Chondrocyte (in vitro differentiated cells): ENCODE data around the gene SPO11. TPM values are rescaled to one million over a fixed set of nuclear protein-coding genes. Genes with fewer than 3 reads are reported as not detected.

ENCODE experiments used
- DNase-seq: peaks from one replicate; pipeline ENCODE4 v3.0.0; 2021; ENCODE audit warnings: mixed read lengths, low spot score
- H3K27ac Mint-ChIP-seq: one replicate; pipeline ENCODE4 v1.8.0; 2021; ENCODE audit warnings: mild to moderate bottlenecking, moderate library complexity, mixed read lengths; ENCODE audit not compliant: unreplicated experiment
- H3K27me3 Mint-ChIP-seq: 2 replicates; pipeline ENCODE4 v1.8.0; 2021; ENCODE audit warnings: low read depth, mixed read lengths
- H3K36me3 Mint-ChIP-seq: 2 replicates; pipeline ENCODE4 v1.8.0; 2021; ENCODE audit warnings: low read depth, mixed read lengths
- H3K4me1 Mint-ChIP-seq: 2 replicates; pipeline ENCODE4 v1.8.0; 2021; ENCODE audit warnings: low read depth, mild to moderate bottlenecking, mixed read lengths
- H3K4me3 Mint-ChIP-seq: one replicate; pipeline ENCODE4 v1.8.0; 2021; ENCODE audit warnings: mild to moderate bottlenecking, moderate library complexity, mixed read lengths; ENCODE audit not compliant: unreplicated experiment
- H3K9me3 Mint-ChIP-seq: 2 replicates; pipeline ENCODE4 v1.8.0; 2021; ENCODE audit warnings: low read depth, mixed read lengths
- total RNA-seq: library from RNA; stranded (reverse); gene quantifications from 3 replicates; pipeline ENCODE4 v1.2.1, GENCODE V29; 2021
- TF ChIP-seq, protein P1 (sequence below): fragments of 200-600 bp; sonication (generic); IDR thresholded peaks from 2 replicates; pipeline ENCODE4 v1.5.0; 2021; ENCODE audit warnings: antibody characterized with exemption, mild to moderate bottlenecking, moderate library complexity

SPO11 gene
- total RNA-seq, 1 donor from 2014 or later, result not detected

GRCh38 chr20:57372157-57372556, 42.6 kb downstream of the SPO11 start:
- Mint-ChIP-seq H3K4me3 (no peak overlapping the region), H3K27me3 (no peaks in the 10 kb centered on the region), H3K27ac (no peak overlapping the region), H3K9me3 (no peaks in the 10 kb centered on the region), H3K4me1 (no peaks in the 10 kb centered on the region), H3K36me3 (peaks cover 52% of the 10 kb centered on the region)
- TF ChIP-seq, protein P1, sequence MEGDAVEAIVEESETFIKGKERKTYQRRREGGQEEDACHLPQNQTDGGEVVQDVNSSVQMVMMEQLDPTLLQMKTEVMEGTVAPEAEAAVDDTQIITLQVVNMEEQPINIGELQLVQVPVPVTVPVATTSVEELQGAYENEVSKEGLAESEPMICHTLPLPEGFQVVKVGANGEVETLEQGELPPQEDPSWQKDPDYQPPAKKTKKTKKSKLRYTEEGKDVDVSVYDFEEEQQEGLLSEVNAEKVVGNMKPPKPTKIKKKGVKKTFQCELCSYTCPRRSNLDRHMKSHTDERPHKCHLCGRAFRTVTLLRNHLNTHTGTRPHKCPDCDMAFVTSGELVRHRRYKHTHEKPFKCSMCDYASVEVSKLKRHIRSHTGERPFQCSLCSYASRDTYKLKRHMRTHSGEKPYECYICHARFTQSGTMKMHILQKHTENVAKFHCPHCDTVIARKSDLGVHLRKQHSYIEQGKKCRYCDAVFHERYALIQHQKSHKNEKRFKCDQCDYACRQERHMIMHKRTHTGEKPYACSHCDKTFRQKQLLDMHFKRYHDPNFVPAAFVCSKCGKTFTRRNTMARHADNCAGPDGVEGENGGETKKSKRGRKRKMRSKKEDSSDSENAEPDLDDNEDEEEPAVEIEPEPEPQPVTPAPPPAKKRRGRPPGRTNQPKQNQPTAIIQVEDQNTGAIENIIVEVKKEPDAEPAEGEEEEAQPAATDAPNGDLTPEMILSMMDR, result no peak
- no peak for DNase-seq

- no peaks in the 10 kb centered on the region for H3K27me3 Mint-ChIP-seq
- peak; percentile 61 for DNase-seq
- H3K36me3 Mint-ChIP-seq, result peaks cover 55% of the 10 kb centered on the region
- H3K4me3 Mint-ChIP-seq, result no peak overlapping the region
- no peak overlapping the region for H3K27ac Mint-ChIP-seq
- TF ChIP-seq, protein P1, result no peak
- no peaks in the 10 kb centered on the region for H3K9me3 Mint-ChIP-seq
- no peaks in the 10 kb centered on the region for H3K4me1 Mint-ChIP-seq
Measured at GRCh38 chr20:57372581-57373350, 43.2 kb downstream of the SPO11 start.

DNA sequence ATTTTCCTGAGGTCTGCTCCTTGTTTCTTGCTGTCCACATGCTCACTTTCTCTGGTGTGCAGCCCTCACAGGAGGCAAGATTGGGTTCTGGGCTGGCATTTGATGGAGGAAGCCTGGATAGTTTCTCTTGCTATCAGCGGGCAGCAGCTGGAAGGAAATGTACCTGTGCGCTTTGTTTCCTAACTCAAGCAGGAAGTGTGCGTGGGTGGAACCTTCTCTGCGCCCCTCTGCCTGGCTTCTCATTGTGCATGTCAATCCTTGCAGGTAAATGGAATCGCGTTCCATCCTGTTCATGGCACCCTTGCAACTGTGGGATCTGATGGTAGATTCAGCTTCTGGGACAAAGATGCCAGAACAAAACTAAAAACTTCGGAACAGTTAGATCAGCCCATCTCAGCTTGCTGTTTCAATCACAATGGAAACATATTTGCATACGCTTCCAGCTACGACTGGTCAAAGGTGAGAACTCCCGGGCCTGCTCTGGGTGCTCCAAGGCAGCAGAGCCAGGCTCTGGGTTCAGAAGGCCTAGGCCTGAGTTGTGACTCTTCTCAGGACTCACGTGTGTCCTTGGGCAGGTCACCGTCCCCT, 44.8 kb downstream of the SPO11 start:
- no peaks in the 10 kb centered on the region for H3K27me3 Mint-ChIP-seq
- H3K27ac Mint-ChIP-seq, result no peak overlapping the region
- TF ChIP-seq, protein P1, result no peak

DNA sequence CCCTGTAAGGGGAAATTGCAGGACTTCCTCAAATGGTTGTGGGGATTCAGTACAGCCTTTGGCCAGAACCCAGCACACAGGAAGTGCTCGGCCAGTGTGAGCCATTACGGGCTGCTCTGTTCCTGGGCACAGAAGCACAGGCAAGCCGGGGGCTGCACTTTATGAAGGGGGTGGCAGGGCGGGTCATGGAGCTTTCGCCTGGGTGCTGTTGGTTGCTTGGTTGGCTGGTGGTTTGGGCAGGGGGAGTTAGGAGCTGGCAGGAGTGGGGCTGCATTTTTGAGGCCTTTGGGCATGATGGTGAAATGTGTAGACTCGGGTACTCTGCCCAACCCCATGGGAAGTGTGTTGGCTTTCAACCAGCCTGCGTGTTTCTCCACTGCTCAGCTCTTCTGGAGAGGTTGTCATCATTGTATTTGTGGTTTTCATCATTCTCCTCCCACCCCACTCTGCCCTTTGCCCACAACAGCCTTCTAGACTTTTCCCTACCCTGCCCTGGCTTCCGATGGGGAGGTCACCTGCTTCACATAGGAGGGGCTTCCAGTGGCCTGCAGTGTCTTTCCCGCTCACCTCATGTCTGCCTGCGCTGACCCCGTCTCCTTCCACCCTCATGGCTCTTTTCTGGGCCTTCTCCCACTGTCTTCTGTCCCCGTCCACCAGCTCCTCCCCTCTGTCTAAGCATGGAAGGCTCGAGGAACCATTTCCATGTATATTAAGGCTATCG, 45.5 kb downstream of the SPO11 start:
- H3K9me3 Mint-ChIP-seq, result no peaks in the 10 kb centered on the region
- TF ChIP-seq, protein P1, result no peak
- H3K4me3 Mint-ChIP-seq, result no peak overlapping the region
- H3K4me1 Mint-ChIP-seq, result no peaks in the 10 kb centered on the region
- no peaks in the 10 kb centered on the region for H3K27me3 Mint-ChIP-seq
- H3K36me3 Mint-ChIP-seq, result peaks cover 40% of the 10 kb centered on the region
- DNase-seq, result peak; percentile 54
- H3K27ac Mint-ChIP-seq, result peak overlapping the region; percentile 45

More for the DNA sequence above, 44.8 kb downstream of the SPO11 start:
- Mint-ChIP-seq H3K36me3 (peaks cover 47% of the 10 kb centered on the region), H3K4me3 (no peak overlapping the region), H3K4me1 (no peaks in the 10 kb centered on the region), H3K9me3 (no peaks in the 10 kb centered on the region)
- DNase-seq, result peak; percentile 46

DNA sequence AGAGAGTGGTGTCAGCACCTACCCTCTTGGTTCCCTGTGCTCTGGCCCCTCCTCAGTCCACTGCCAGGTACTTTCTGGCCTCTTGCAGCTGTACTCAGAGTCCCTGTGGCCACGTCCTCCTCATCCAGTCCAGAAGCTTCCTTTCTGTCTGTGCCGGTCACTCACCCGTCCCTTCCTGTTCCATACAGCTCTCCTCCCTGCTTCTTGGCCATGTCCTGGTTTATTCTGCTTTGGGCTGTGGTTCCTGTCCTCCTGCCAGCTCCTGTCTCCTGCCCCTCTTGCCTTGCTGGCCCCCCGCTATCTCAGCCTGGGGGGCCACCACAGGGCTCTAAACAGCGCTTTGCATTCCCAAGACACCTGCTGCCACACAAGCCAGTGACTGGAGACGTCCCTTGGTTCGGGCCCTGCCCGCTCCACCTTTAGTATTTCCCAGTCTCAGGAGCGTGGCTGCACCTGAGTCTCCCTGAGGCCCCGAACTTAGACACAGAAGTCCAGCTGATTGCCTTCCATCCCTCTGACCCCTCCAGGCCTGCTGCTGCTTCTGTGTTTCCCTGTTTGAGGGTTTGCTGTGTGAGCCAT, 46.1 kb downstream of the SPO11 start:
- DNase-seq, result peak; percentile 56
- Mint-ChIP-seq H3K4me1 (no peaks in the 10 kb centered on the region), H3K9me3 (no peaks in the 10 kb centered on the region), H3K27ac (peak overlapping the region; percentile 45), H3K4me3 (no peak overlapping the region), H3K36me3 (peaks cover 34% of the 10 kb centered on the region), H3K27me3 (no peaks in the 10 kb centered on the region)
- TF ChIP-seq, protein P1, result no peak
